ENCODE data around the gene GNB1L.
"Not testable (repeated sequence)": the region's sequence is repeated elsewhere in the genome, so short reads cannot be mapped to it uniquely, and the experiment has no call there.

The GNB1L gene

GRCh38 chr22:19843857-19844376, 10.8 kb downstream of the GNB1L start:
- DNase-seq (ENCODE audit: low read depth): no peak

DNA sequence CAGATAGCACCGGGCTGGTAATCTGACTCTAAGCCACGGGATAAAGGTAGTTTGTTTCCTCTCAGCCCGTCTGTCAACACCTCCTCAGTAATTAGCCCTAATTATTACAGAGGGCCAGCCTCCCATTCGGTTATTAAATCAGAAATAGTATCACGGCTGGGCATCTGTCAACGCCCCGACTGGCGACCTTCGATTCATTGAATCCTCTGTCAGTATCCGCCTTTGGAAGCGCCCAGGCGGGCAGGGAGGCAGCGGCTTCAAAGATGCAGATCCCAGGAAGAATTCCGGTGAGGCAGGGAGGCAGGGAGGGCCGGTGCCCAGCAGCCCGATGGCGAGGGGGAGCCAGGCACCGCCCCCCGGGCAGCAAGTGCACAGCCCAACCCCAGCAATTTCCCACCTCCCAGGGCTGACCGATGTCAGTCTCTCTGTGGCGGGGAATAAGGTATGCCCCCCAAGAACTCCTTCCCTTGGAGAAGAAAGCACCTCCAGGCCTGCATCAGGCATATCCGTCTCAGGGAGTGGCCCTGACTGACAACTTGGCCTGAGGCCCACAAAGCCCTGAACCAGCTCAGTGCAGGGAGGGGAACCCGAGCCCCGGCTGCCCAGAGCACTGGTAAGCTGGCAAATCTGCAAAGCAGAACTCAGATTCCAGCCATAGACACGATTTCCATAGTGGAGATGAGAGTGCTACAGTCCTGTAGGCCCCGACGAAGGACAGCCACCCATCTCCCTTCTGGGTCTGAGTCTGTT, 11.4 kb downstream of the GNB1L start:
- no peak for DNase-seq (ENCODE audit: low read depth)

- DNase-seq (ENCODE audit: low read depth): no peak
Observed at GRCh38 chr22:19842393-19843106, 12.1 kb downstream of the GNB1L start.

DNA sequence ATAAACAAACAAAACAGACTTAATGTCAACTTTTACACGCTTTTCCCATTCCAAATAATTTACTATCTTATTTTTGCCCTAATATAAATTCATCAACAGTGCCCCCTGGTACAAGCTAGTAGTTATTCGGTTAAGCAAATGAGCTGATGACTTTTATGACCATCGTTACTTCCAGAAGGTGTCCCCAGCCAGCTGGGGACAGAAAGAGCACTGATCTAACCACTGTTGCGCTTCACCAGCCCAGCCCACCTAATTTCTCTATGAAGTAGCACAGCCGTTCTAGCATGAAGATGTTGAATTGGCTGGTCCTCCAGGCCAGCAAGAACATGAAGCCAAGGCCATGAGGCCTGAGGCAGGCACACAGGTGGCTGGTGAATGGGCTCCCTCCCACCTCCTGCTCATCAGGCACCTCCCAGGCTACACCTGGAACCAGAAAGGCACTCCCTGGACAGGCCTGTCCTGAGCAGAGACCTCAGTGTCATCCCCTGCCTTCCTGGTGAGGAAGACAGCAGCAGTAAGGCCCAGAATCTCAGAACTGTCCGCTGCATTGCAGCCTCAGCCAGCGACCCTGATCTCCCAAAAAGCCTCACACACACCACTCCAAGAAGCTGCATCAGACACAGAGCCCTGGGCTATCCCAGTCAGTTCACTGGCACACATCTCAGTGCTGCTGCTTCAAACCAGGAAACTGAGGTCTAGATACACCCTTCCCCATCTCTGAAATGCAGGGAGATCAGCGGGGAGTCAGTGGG, 12.9 kb downstream of the GNB1L start:
- DNase-seq (ENCODE audit: low read depth): no peak

DNA sequence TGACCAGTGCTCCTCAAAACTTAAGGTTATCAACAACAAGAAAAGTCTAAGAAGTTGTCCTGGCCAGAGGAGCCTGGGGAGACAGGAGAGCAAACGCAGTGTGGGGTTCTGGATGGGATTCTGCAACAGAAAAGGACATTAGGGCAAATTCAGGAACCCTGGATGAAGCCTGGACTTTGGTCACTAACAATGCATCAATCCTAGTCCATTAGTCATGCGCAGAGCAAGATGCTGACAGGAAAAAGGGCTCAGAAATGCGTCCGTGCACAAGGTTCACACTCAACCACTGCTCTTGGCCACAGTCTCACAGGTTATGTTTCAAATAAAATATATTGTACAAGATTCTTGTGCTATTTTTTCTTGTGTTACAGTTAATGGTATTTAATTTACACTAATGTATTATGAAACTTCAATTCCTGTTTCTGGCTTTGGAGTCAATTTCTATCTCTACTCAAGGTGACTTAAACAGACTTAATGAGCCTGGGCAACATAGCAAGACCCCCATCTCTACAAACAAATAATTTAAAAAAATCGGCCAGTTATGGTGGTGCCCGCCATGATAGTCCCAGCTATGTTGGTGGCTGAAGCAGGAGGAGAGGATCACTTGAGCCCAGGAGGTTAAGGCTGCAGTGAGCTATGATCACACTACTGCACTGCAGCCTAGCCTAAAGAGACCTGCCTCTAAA, 13.6 kb downstream of the GNB1L start:
- DNase-seq (ENCODE audit: low read depth): no peak

DNA sequence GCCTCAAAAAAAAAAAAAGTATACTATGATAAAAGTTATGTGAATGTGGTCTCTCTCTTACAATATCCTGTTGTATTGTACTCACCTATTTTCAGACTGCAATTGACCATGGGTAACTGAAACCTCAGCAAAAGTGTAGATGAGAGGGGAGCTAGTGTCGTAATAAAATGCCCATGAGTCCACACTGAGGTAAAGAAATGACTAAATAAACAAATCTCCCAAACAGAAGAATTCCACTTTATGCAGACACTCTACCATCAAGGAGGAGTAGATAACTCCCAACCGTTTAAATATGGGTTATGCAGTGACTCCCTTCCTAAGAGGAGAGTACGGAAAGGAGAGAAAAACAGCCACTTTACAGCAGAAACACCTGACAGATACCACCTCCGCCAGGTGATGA, 14.6 kb downstream of the GNB1L start:
- no peak for DNase-seq (ENCODE audit: low read depth)

DNA sequence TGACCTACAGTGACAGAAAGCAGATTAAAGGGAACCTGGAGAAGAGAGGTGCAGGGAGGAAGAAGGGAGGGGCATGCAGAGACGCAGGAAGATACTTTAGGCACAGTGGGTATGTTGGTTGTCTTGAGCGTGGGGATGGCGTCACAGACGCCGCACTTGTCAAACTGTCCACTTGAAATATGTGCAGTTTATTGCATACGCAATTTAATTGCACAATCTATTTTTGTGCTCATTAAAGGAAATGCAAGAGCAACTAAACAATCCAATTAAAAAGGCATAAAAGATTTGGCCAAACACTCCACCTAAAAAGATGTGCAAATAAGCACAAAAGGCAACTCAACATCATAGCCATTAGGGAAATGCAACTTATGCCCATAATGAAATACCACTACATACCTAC, 16.8 kb downstream of the GNB1L start:
- no peak for DNase-seq (ENCODE audit: low read depth)

- DNase-seq (ENCODE audit: low read depth): no peak
Observed at GRCh38 chr22:19836512-19836911, 18.2 kb downstream of the GNB1L start.

GRCh38 chr22:19834599-19834998, 20.1 kb downstream of the GNB1L start:
- DNase-seq (ENCODE audit: low read depth): no peak

GRCh38 chr22:19833327-19833726, 21.3 kb downstream of the GNB1L start:
- DNase-seq (ENCODE audit: low read depth): not testable (repeated sequence)

GRCh38 chr22:19832476-19833108, 22.1 kb downstream of the GNB1L start:
- DNase-seq (ENCODE audit: low read depth): no peak

GRCh38 chr22:19831979-19832378, 22.7 kb downstream of the GNB1L start:
- DNase-seq (ENCODE audit: low read depth): not testable (repeated sequence)

- DNase-seq (ENCODE audit: low read depth): no peak
Observed at GRCh38 chr22:19831016-19831415, 23.7 kb downstream of the GNB1L start.

GRCh38 chr22:19828035-19828401, 26.7 kb downstream of the GNB1L start:
- no peak for DNase-seq (ENCODE audit: low read depth)

DNA sequence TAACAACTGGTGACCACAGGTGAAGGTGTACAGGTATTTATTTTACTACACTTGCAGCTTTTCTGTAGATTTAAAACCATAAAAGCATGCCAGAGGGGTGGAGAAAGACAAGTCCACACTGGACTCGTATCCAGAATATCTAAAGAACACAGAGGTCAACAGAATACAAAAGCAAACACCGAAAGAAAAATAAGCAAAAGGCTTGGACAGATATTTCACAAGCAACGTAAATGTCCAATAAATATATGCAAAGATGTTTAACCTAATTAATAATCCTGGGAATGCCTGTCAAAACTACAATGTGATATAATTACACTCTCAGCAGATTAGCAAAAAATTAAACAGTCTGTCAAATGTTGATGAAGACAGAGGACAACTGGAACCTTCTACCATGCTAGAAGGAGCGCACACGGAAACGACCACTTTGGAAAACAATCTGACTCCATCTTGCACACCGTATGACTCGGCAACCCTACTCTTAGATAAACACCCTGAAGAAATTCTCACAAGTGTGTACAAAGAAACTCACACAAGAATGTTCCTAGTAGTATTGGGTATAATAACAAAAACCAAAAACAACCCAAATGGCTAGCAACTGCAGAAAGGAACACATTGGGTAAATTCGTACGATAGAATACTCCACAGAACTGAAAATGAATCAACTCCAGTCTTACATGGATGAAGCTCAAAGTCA, 27.2 kb downstream of the GNB1L start:
- DNase-seq (ENCODE audit: low read depth): no peak

DNA sequence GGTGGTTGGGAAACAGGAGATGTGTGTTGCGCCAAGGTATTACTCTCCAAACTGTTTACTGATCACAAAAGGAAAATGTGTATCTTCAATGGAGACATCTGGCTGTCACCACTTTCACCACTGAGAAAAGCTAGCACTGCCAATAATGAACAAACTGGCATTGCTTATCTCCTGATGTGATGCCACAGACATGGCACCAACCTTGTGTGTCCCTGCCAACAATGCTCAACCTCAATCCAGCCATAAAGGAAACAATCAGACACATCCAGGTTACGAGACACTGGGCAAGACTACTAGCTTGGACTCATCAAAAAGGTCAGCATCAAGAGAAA, 28.1 kb downstream of the GNB1L start:
- no peak for DNase-seq (ENCODE audit: low read depth)

- DNase-seq (ENCODE audit: low read depth): no peak
Observed at GRCh38 chr22:19825904-19826618, 28.6 kb downstream of the GNB1L start.

DNA sequence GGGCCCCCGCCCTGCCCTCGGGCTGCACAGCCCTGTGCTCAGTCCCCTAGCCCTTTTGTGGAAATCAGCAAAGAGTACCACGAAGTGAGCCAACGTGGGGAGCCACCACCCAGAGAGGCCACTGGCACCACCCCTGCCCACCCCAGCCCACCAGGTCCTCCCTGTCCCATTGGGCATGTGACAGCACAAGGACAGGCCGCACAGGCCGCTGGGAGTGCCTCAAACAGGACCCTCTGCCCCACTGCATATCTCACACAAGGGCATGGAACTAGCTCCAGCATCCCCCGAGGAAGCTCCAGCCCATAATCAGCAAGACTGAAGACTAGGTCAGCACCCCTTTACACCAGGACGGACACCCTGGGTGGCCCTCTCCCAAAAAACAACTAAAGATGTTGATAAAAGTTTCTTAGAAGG, 29.7 kb downstream of the GNB1L start:
- no peak for DNase-seq (ENCODE audit: low read depth)

DNA sequence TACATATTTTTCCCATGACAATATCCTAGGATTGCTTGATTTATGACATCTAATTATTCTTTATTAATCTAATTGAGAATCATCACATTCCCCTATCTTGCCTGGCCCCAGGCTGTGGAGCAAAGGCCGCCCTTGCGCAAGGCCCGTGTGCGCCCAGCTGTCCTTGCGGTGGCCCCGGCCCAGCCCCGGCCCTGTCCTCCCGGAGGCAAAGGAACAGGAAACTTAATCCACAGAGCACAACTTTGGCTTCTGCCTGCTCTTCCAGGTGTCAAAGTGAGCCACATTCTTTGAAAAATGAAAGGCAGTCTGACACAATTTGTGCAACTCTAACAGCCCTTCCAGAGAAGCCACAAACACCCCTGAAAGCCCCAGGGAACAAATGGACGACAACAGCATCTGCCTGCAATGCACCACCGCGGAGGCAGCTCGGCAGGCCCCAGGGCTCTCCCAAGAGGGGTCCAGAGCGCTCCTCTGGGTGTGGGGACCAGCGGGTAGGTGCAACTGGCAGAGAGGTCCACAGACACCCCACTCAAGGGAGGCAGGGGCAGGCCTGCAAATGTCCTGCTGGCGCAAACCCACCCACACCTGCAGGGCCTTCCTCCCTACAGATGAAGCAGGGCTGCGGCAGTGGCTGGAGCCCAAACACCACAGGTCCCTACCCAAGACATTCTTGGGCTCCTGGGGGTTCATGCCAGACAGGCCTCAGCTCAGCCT, 30.3 kb downstream of the GNB1L start:
- no peak for DNase-seq (ENCODE audit: low read depth)

GRCh38 chr22:19823902-19824211, 30.8 kb downstream of the GNB1L start:
- no peak for DNase-seq (ENCODE audit: low read depth)

Data from stimulated activated CD8-positive, alpha-beta memory T cell treated with anti-CD3 and anti-CD28 coated beads, Interleukin-12 subunit alpha, Interleukin-12 subunit beta, amount 100 ng/mL, for 1 hour (primary cell).